ENCODE measurements around the gene BATF3.

BATF3 gene

GRCh38 chr1:212652609-212653008 lies 47.0 kb downstream of the BATF3 start:
- no peak for TF ChIP-seq CTCF (IDR thresholded peaks at IDR 0.05)
- Histone ChIP-seq H3K4me3 (ENCODE audit: low read depth, low read length) (no peak overlapping the region), H3K4me1 (no peaks in the 10 kb centered on the region), H3K9ac (no peak overlapping the region), H3K36me3 (ENCODE audit: control insufficient read depth, insufficient read depth, low read length) (no peaks in the 10 kb centered on the region), H3K27me3 (ENCODE audit: control insufficient read depth, insufficient read depth, low read length) (no peaks in the 10 kb centered on the region), H3K9me3 (ENCODE audit: control insufficient read depth, low read length) (no peaks in the 10 kb centered on the region), H3K79me2 (no peaks in the 10 kb centered on the region), H3K4me2 (ENCODE audit: low read length) (no peak overlapping the region), H3K27ac (no peak overlapping the region), H2AFZ (no peak overlapping the region)

- Histone ChIP-seq H3K9ac (no peak overlapping the region), H3K79me2 (no peaks in the 10 kb centered on the region), H2AFZ (no peak overlapping the region), H3K27ac (no peak overlapping the region), H3K27me3 (ENCODE audit: control insufficient read depth, insufficient read depth, low read length) (no peaks in the 10 kb centered on the region), H3K4me2 (ENCODE audit: low read length) (no peak overlapping the region), H3K36me3 (ENCODE audit: control insufficient read depth, insufficient read depth, low read length) (no peaks in the 10 kb centered on the region), H3K9me3 (ENCODE audit: control insufficient read depth, low read length) (no peaks in the 10 kb centered on the region), H3K4me1 (no peaks in the 10 kb centered on the region), H3K4me3 (ENCODE audit: low read depth, low read length) (no peak overlapping the region)
- no peak for TF ChIP-seq CTCF (IDR thresholded peaks at IDR 0.05)
Observed at GRCh38 chr1:212651977-212652376, 47.7 kb downstream of the BATF3 start.

- H3K27ac ChIP-seq: no peak overlapping the region
- no peak overlapping the region for H3K4me2 ChIP-seq (ENCODE audit: low read length)
- no peaks in the 10 kb centered on the region for H3K36me3 ChIP-seq (ENCODE audit: control insufficient read depth, insufficient read depth, low read length)
Observed at GRCh38 chr1:212651521-212651920, 48.1 kb downstream of the BATF3 start.

GRCh38 chr1:212650228-212650627 lies 49.4 kb downstream of the BATF3 start:
- H2AFZ ChIP-seq: no peak overlapping the region
- H3K4me1 ChIP-seq: no peaks in the 10 kb centered on the region
- no peaks in the 10 kb centered on the region for H3K79me2 ChIP-seq
- H3K4me2 ChIP-seq (ENCODE audit: low read length): no peak overlapping the region
- H3K27me3 ChIP-seq (ENCODE audit: control insufficient read depth, insufficient read depth, low read length): no peaks in the 10 kb centered on the region
- no peak overlapping the region for H3K4me3 ChIP-seq (ENCODE audit: low read depth, low read length)
- no peak overlapping the region for H3K9ac ChIP-seq
- no peaks in the 10 kb centered on the region for H3K9me3 ChIP-seq (ENCODE audit: control insufficient read depth, low read length)
- no peak for TF ChIP-seq CTCF (IDR thresholded peaks at IDR 0.05)
- no peak overlapping the region for H3K27ac ChIP-seq
- no peaks in the 10 kb centered on the region for H3K36me3 ChIP-seq (ENCODE audit: control insufficient read depth, insufficient read depth, low read length)

More at GRCh38 chr1:212651521-212651920, 48.1 kb downstream of the BATF3 start:
- Histone ChIP-seq H3K4me1 (no peaks in the 10 kb centered on the region), H3K4me3 (ENCODE audit: low read depth, low read length) (no peak overlapping the region), H3K9ac (no peak overlapping the region), H3K79me2 (no peaks in the 10 kb centered on the region), H3K9me3 (ENCODE audit: control insufficient read depth, low read length) (no peaks in the 10 kb centered on the region), H2AFZ (no peak overlapping the region), H3K27me3 (ENCODE audit: control insufficient read depth, insufficient read depth, low read length) (no peaks in the 10 kb centered on the region)
- no peak for TF ChIP-seq CTCF (IDR thresholded peaks at IDR 0.05)

- Histone ChIP-seq H3K4me3 (ENCODE audit: low read depth, low read length) (no peak overlapping the region), H3K36me3 (ENCODE audit: control insufficient read depth, insufficient read depth, low read length) (no peaks in the 10 kb centered on the region), H3K4me1 (no peaks in the 10 kb centered on the region), H3K9me3 (ENCODE audit: control insufficient read depth, low read length) (no peaks in the 10 kb centered on the region), H3K79me2 (no peaks in the 10 kb centered on the region), H2AFZ (no peak overlapping the region), H3K4me2 (ENCODE audit: low read length) (no peak overlapping the region), H3K27me3 (ENCODE audit: control insufficient read depth, insufficient read depth, low read length) (no peaks in the 10 kb centered on the region), H3K9ac (no peak overlapping the region), H3K27ac (no peak overlapping the region)
- TF ChIP-seq CTCF (IDR thresholded peaks at IDR 0.05): no peak
Observed at GRCh38 chr1:212649020-212649419, 50.6 kb downstream of the BATF3 start.

All from parathyroid adenoma (tissue), 2 donors.